SH-SY5Y (cell line): ENCODE measurements around the gene DEUP1.

Experiments used
- GATA2 ChIP-seq: IDR thresholded peaks from 2 replicates; pipeline ENCODE4 v1.6.1; 2011; ENCODE audit warnings: mild to moderate bottlenecking, low read depth, low read length
- GATA3 ChIP-seq: IDR thresholded peaks from 2 replicates; pipeline ENCODE4 v1.6.1; 2011; ENCODE audit warnings: low read depth, mild to moderate bottlenecking, low read length, moderate library complexity

Gene DEUP1

GRCh38 chr11:93411705-93412104 lies 81.2 kb downstream of the DEUP1 start:
- no peak for TF ChIP-seq GATA2
- TF ChIP-seq GATA3: no peak

- TF ChIP-seq GATA3 (no peak), GATA2 (no peak)
These were observed 101.7 kb downstream of the DEUP1 start for GRCh38 chr11:93432247-93432646.

- TF ChIP-seq GATA2: no peak
- no peak for TF ChIP-seq GATA3
These were observed 114.1 kb downstream of the DEUP1 start for GRCh38 chr11:93444617-93445073.

GRCh38 chr11:93458286-93458685 lies 127.7 kb downstream of the DEUP1 start:
- no peak for TF ChIP-seq GATA2
- no peak for TF ChIP-seq GATA3

GRCh38 chr11:93464927-93465540 lies 134.5 kb downstream of the DEUP1 start:
- TF ChIP-seq GATA2 (no peak), GATA3 (no peak)

GRCh38 chr11:93467054-93467453 lies 136.5 kb downstream of the DEUP1 start:
- TF ChIP-seq GATA2: no peak
- no peak for TF ChIP-seq GATA3

GRCh38 chr11:93468290-93468689 lies 137.7 kb downstream of the DEUP1 start:
- TF ChIP-seq GATA2: no peak
- TF ChIP-seq GATA3: no peak

GRCh38 chr11:93474123-93474522 lies 143.6 kb downstream of the DEUP1 start:
- TF ChIP-seq GATA3 (no peak), GATA2 (no peak)

GRCh38 chr11:93476796-93477195 lies 146.3 kb downstream of the DEUP1 start:
- no peak for TF ChIP-seq GATA2
- TF ChIP-seq GATA3: no peak

- no peak for TF ChIP-seq GATA3
- TF ChIP-seq GATA2: no peak
These were observed 147.2 kb downstream of the DEUP1 start for GRCh38 chr11:93477684-93478234.

GRCh38 chr11:93478841-93479240 lies 148.3 kb downstream of the DEUP1 start:
- TF ChIP-seq GATA3 (no peak), GATA2 (no peak)

- TF ChIP-seq GATA2: no peak
- TF ChIP-seq GATA3: no peak
These were observed 149.7 kb downstream of the DEUP1 start for GRCh38 chr11:93480256-93480655.

GRCh38 chr11:93480756-93481155 lies 150.2 kb downstream of the DEUP1 start:
- no peak for TF ChIP-seq GATA3
- TF ChIP-seq GATA2: no peak

- TF ChIP-seq GATA2: no peak
- no peak for TF ChIP-seq GATA3
These were observed 150.7 kb downstream of the DEUP1 start for GRCh38 chr11:93481279-93481678.

GRCh38 chr11:93481696-93482095 lies 151.2 kb downstream of the DEUP1 start:
- no peak for TF ChIP-seq GATA3
- no peak for TF ChIP-seq GATA2
